Measurements from ENCODE around the gene ZDHHC12. TPM values are rescaled to one million over a fixed set of nuclear protein-coding genes. Genes with fewer than 3 reads are reported as not detected.

The ZDHHC12 gene, protein sequence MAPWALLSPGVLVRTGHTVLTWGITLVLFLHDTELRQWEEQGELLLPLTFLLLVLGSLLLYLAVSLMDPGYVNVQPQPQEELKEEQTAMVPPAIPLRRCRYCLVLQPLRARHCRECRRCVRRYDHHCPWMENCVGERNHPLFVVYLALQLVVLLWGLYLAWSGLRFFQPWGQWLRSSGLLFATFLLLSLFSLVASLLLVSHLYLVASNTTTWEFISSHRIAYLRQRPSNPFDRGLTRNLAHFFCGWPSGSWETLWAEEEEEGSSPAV
- polyA plus RNA-seq (2013, experiment 1 of 2) = 27.7 TPM
- 27.9 TPM for polyA plus RNA-seq (2013, experiment 2 of 2)

DNA sequence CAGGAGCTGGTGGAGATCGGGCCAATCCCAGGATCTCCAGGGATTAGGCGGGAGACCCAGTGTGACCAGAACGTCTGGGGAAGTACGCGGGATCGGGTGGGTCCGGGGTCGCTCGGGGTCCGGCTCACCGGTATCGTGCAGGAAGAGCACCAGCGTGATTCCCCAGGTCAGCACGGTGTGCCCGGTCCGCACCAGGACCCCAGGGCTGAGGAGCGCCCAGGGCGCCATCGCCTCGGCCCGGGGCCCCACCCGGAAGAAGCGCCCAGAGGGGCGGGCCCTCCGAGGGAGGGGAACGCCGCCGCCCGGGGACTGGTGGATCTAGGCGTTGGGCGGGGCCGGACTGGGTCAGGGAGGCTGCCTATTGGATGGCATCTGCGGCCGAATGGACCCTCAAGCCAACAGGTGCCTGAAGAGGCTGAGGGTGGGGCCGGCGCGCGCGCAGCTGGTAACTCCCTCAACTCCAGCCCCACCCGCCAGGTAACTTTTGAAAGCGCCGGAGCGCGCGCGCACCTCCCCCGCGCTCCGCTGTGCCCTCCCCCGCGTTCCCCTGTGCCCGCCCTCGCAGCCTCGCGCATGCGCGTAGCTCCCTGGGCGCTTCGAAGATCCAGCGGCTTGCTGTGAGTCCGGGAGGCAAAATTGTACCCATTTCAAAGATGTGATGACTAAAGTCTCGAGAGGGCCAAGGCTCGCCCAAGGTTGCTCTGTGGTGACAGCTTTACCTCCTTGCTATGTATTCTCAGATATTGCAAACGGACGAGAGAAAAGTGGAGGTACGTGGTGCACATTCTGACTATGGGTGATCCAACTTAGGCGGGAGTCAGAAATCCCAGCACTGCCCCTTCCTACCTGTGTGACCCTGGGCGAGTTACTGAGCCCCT, at the start of gene ZDHHC12:
ZDHHC12 (minus strand) TSS at position 262 of the 878 bp plus-strand sequence; CDS start at position 228, 34 bp downstream.
- Histone ChIP-seq H2AFZ (ENCODE audit: low read length) (peak within 1 kb of the TSS; percentile 76), H3K9ac (ENCODE audit: low read depth, low read length, poor library complexity) (peak within 1 kb of the TSS; percentile 72), H3K4me2 (ENCODE audit: insufficient read depth, low read length, poor library complexity, severe bottlenecking) (peak within 1 kb of the TSS; percentile 81), H3K27ac (replicated peaks; ENCODE audit: low read length) (peak within 1 kb of the TSS; percentile 70), H3K14ac (ENCODE audit: low read length) (no peak within 1 kb of the TSS), H2BK5ac (ENCODE audit: low read length) (no peak within 1 kb of the TSS), H3K4me1 (ENCODE audit: control insufficient read depth in 2 of 2, insufficient read depth in 1 of 2, low read depth in 1 of 2, low read length in 2 of 2) (peaks cover 0 to 16% of the 10 kb centered on the region in 2 donors), H2BK12ac (ENCODE audit: low read length) (no peak within 1 kb of the TSS), H3K36me3 (replicated peaks in 1 of 2; ENCODE audit: control insufficient read depth in 2 of 2, insufficient read depth in 2 of 2, low read length in 2 of 2) (peaks cover 9 to 16% of the 10 kb centered on the region in 2 donors), H3K18ac (ENCODE audit: low read length) (peak within 1 kb of the TSS; percentile 95), H3K4ac (ENCODE audit: low read length) (peak within 1 kb of the TSS; percentile 44), H4K8ac (ENCODE audit: low read depth, low read length) (peak within 1 kb of the TSS; percentile 50), H3K79me1 (ENCODE audit: low read depth, low read length) (no peaks in the 10 kb centered on the region), H3K23ac (ENCODE audit: low read depth, low read length, poor library complexity) (peak within 1 kb of the TSS; percentile 98), H2BK120ac (ENCODE audit: low read depth, low read length) (no peak within 1 kb of the TSS), H3K9me3 (replicated peaks in 1 of 2; ENCODE audit: control insufficient read depth in 2 of 2, insufficient read depth in 1 of 2, low read depth in 1 of 2, low read length in 2 of 2) (no peaks in the 10 kb centered on the region), H3K27me3 (ENCODE audit: control insufficient read depth in 3 of 3, insufficient read depth in 3 of 3, low read depth in 1 of 3, low read length in 3 of 3) (no peaks in the 10 kb centered on the region), H2BK15ac (ENCODE audit: low read length) (peak within 1 kb of the TSS; percentile 19), H4K91ac (ENCODE audit: low read depth, low read length, poor library complexity) (no peak within 1 kb of the TSS), H3K4me3 (ENCODE audit: low read length in 2 of 2) (peak within 1 kb of the TSS; percentile 35 to 90), H2AK5ac (ENCODE audit: low read depth, low read length) (peak within 1 kb of the TSS; percentile 97)
- WGBS, 2 donors (ENCODE audit: extremely low coverage in 2 of 2, insufficient read length in 2 of 2, insufficient replicate concordance in 1 of 2) = no CpG with 5 or more reads among the region's 68 CpGs
- peak; percentile 95 for DNase-seq (ENCODE audit: low spot score)

- Histone ChIP-seq H2BK5ac (ENCODE audit: low read length) (no peak overlapping the region), H3K4me1 (ENCODE audit: control insufficient read depth in 2 of 2, insufficient read depth in 1 of 2, low read depth in 1 of 2, low read length in 2 of 2) (peaks cover 3 to 4% of the 10 kb centered on the region in 2 donors), H2BK15ac (ENCODE audit: low read length) (no peak overlapping the region), H3K9me3 (replicated peaks in 1 of 2; ENCODE audit: control insufficient read depth in 2 of 2, insufficient read depth in 1 of 2, low read depth in 1 of 2, low read length in 2 of 2) (peaks cover 0 to 4% of the 10 kb centered on the region in 2 donors), H3K4me3 (ENCODE audit: low read length in 2 of 2) (no peak overlapping the region), H3K4ac (ENCODE audit: low read length) (no peak overlapping the region), H3K27ac (replicated peaks; ENCODE audit: low read length) (no peak overlapping the region), H4K91ac (ENCODE audit: low read depth, low read length, poor library complexity) (no peak overlapping the region), H2AFZ (ENCODE audit: low read length) (no peak overlapping the region), H3K36me3 (replicated peaks in 1 of 2; ENCODE audit: control insufficient read depth in 2 of 2, insufficient read depth in 2 of 2, low read length in 2 of 2) (peaks cover 0 to 5% of the 10 kb centered on the region in 2 donors), H4K8ac (ENCODE audit: low read depth, low read length) (no peak overlapping the region), H2BK120ac (ENCODE audit: low read depth, low read length) (no peak overlapping the region), H3K27me3 (ENCODE audit: control insufficient read depth in 3 of 3, insufficient read depth in 3 of 3, low read depth in 1 of 3, low read length in 3 of 3) (no peaks in the 10 kb centered on the region), H3K4me2 (ENCODE audit: insufficient read depth, low read length, poor library complexity, severe bottlenecking) (no peak overlapping the region), H3K9ac (ENCODE audit: low read depth, low read length, poor library complexity) (no peak overlapping the region), H2AK5ac (ENCODE audit: low read depth, low read length) (no peak overlapping the region), H3K14ac (ENCODE audit: low read length) (no peak overlapping the region), H3K23ac (ENCODE audit: low read depth, low read length, poor library complexity) (no peak overlapping the region), H3K79me1 (ENCODE audit: low read depth, low read length) (peaks cover 2% of the 10 kb centered on the region), H2BK12ac (ENCODE audit: low read length) (no peak overlapping the region), H3K18ac (ENCODE audit: low read length) (no peak overlapping the region)
- no CpG with 5 or more reads among the region's 5 CpGs for WGBS, 2 donors (ENCODE audit: extremely low coverage in 2 of 2, insufficient read length in 2 of 2, insufficient replicate concordance in 1 of 2)
- DNase-seq (ENCODE audit: low spot score) = no peak
These were observed 49.1 kb upstream of the ZDHHC12 start for GRCh38 chr9:128773049-128773448.

DNA sequence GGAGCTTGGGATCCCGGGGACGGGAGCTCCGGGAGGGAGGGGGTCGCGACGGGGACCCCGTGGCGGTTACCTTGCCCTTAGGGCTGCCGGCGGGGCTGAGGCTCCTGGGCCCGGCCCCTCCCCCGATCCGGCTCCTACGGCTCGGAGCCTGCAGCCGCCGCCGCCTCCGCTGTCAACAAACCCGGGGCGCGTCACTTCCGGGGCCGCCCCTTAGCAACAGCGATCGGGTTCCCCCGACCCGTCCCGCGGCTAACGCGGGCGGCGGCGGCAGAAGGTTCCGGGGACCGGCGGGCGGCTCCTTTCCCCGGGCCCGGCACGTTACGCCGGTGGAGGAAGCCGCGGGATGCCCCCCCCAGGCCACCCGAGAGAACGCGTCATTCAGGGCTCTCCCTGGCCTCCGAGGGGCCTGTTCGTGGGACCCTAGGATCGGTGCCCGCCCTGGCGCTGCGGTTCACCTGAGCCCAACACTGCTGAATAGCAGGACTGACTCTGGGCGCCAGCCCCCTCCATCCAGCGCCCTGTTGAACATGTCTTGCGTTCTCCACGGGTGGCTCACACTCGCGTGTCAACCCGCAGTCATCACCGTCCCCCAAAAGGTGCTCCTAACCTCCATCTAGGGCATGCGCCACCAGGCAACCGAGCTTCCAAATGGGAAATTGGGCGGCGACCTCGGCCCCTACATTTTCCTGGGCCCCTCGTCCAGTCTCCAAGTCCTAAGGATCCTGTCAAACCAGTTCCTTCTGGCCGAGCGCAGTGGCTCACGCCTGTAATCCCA, 48.0 kb upstream of the ZDHHC12 start, which contains the start of gene ZER1:
ZER1 (minus strand) TSS at position 183 of the 775 bp plus-strand sequence. CDS start 16,362 bp downstream, outside the sequence.
- DNase-seq (ENCODE audit: low spot score) = peak; percentile 90
- Histone ChIP-seq H2BK120ac (ENCODE audit: low read depth, low read length) (no peak within 1 kb of the TSS), H4K91ac (ENCODE audit: low read depth, low read length, poor library complexity) (no peak within 1 kb of the TSS), H2BK5ac (ENCODE audit: low read length) (peak within 1 kb of the TSS; percentile 33), H2BK15ac (ENCODE audit: low read length) (peak within 1 kb of the TSS; percentile 54), H3K14ac (ENCODE audit: low read length) (no peak within 1 kb of the TSS), H3K4ac (ENCODE audit: low read length) (peak within 1 kb of the TSS; percentile 61), H3K4me1 (ENCODE audit: control insufficient read depth in 2 of 2, insufficient read depth in 1 of 2, low read depth in 1 of 2, low read length in 2 of 2) (peaks cover 3 to 4% of the 10 kb centered on the region in 2 donors), H3K79me1 (ENCODE audit: low read depth, low read length) (peaks cover 2% of the 10 kb centered on the region), H3K36me3 (replicated peaks in 1 of 2; ENCODE audit: control insufficient read depth in 2 of 2, insufficient read depth in 2 of 2, low read length in 2 of 2) (peaks cover 0 to 11% of the 10 kb centered on the region in 2 donors), H3K27ac (replicated peaks; ENCODE audit: low read length) (peak within 1 kb of the TSS; percentile 65), H3K4me2 (ENCODE audit: insufficient read depth, low read length, poor library complexity, severe bottlenecking) (peak within 1 kb of the TSS; percentile 93), H2BK12ac (ENCODE audit: low read length) (no peak within 1 kb of the TSS), H3K27me3 (ENCODE audit: control insufficient read depth in 3 of 3, insufficient read depth in 3 of 3, low read depth in 1 of 3, low read length in 3 of 3) (no peaks in the 10 kb centered on the region), H3K9ac (ENCODE audit: low read depth, low read length, poor library complexity) (peak within 1 kb of the TSS; percentile 96), H2AK5ac (ENCODE audit: low read depth, low read length) (peak within 1 kb of the TSS; percentile 1), H4K8ac (ENCODE audit: low read depth, low read length) (peak within 1 kb of the TSS; percentile 86), H3K9me3 (replicated peaks in 1 of 2; ENCODE audit: control insufficient read depth in 2 of 2, insufficient read depth in 1 of 2, low read depth in 1 of 2, low read length in 2 of 2) (peaks cover 0 to 4% of the 10 kb centered on the region in 2 donors), H3K4me3 (ENCODE audit: low read length in 2 of 2) (peak within 1 kb of the TSS; percentile 86 to 96), H3K23ac (ENCODE audit: low read depth, low read length, poor library complexity) (peak within 1 kb of the TSS; percentile 75), H2AFZ (ENCODE audit: low read length) (peak within 1 kb of the TSS; percentile 95), H3K18ac (ENCODE audit: low read length) (peak within 1 kb of the TSS; percentile 92)
- WGBS, 2 donors (ENCODE audit: extremely low coverage in 2 of 2, insufficient read length in 2 of 2, insufficient replicate concordance in 1 of 2) = no CpG with 5 or more reads among the region's 72 CpGs

Data from neuronal stem cell (in vitro differentiated cells).